ENCODE data around the gene TSPEAR. TPM values are rescaled to one million over a fixed set of nuclear protein-coding genes. Genes with fewer than 3 reads are reported as not detected.

TSPEAR gene
- total RNA-seq, 1 experiment from 2014 or later: 2.1 TPM

GRCh38 chr21:44709426-44710293 is 1.7 kb downstream of the TSPEAR start (continued):
- TF ChIP-seq, protein P1, sequence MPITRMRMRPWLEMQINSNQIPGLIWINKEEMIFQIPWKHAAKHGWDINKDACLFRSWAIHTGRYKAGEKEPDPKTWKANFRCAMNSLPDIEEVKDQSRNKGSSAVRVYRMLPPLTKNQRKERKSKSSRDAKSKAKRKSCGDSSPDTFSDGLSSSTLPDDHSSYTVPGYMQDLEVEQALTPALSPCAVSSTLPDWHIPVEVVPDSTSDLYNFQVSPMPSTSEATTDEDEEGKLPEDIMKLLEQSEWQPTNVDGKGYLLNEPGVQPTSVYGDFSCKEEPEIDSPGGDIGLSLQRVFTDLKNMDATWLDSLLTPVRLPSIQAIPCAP (CRISPR knock-in tag; IDR thresholded peaks at IDR 0.05): no peak
- TF ChIP-seq MYBL2 (CRISPR knock-in tag; IDR thresholded peaks at IDR 0.05) (no peak), NFYB (CRISPR knock-in tag; conservative IDR thresholded peaks at IDR 0.05; ENCODE audit: low read depth) (no peak; the same call in 1 of the 2 replicates), GTF2I (CRISPR knock-in tag; conservative IDR thresholded peaks at IDR 0.05) (no peak), TP53 (CRISPR knock-in tag; IDR thresholded peaks at IDR 0.05) (no peak), EMX1 (CRISPR knock-in tag; IDR thresholded peaks at IDR 0.05) (no peak), KAT7 (CRISPR knock-in tag; IDR thresholded peaks at IDR 0.05; ENCODE audit: borderline replicate concordance) (no peak), SMAD4 (CRISPR knock-in tag; IDR thresholded peaks at IDR 0.05) (no peak)
- TF ChIP-seq, protein P2, sequence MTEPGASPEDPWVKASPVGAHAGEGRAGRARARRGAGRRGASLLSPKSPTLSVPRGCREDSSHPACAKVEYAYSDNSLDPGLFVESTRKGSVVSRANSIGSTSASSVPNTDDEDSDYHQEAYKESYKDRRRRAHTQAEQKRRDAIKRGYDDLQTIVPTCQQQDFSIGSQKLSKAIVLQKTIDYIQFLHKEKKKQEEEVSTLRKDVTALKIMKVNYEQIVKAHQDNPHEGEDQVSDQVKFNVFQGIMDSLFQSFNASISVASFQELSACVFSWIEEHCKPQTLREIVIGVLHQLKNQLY (CRISPR knock-in tag; IDR thresholded peaks at IDR 0.05): no peak
- TF ChIP-seq, protein P3, sequence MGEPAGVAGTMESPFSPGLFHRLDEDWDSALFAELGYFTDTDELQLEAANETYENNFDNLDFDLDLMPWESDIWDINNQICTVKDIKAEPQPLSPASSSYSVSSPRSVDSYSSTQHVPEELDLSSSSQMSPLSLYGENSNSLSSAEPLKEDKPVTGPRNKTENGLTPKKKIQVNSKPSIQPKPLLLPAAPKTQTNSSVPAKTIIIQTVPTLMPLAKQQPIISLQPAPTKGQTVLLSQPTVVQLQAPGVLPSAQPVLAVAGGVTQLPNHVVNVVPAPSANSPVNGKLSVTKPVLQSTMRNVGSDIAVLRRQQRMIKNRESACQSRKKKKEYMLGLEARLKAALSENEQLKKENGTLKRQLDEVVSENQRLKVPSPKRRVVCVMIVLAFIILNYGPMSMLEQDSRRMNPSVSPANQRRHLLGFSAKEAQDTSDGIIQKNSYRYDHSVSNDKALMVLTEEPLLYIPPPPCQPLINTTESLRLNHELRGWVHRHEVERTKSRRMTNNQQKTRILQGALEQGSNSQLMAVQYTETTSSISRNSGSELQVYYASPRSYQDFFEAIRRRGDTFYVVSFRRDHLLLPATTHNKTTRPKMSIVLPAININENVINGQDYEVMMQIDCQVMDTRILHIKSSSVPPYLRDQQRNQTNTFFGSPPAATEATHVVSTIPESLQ (CRISPR knock-in tag; IDR thresholded peaks at IDR 0.05): no peak
- TF ChIP-seq, protein P4, sequence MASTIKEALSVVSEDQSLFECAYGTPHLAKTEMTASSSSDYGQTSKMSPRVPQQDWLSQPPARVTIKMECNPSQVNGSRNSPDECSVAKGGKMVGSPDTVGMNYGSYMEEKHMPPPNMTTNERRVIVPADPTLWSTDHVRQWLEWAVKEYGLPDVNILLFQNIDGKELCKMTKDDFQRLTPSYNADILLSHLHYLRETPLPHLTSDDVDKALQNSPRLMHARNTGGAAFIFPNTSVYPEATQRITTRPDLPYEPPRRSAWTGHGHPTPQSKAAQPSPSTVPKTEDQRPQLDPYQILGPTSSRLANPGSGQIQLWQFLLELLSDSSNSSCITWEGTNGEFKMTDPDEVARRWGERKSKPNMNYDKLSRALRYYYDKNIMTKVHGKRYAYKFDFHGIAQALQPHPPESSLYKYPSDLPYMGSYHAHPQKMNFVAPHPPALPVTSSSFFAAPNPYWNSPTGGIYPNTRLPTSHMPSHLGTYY (CRISPR knock-in tag; IDR thresholded peaks at IDR 0.05): no peak

DNA sequence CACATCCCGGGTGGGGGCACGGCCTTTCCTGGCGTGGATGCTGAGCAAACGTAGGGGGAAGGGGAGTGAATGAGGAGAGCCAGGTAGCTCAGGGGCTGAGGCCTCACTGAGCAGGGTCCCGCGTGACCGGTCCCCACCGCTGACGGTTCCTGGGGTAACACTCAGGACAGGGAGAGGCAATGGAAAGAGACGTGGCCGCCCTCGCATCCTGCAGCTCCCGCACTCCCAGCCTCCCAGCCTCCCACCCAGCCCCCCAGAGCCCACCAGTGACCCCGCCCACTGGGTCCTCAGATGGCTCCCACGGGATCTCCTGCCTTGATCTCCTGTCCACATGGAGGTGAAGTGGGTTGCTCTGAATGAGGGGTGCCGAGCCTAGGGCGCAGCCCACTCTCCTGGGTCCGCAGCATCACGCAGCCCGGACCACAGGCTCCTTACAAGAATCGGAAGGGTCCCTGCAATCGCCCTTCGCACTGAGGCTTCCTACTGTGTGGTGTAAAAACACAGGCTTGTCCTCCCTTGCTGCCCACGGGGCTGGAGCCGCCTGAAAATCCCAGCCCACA is 2.4 kb downstream of the TSPEAR start:
- Mint-ChIP-seq H3K36me3 (no peaks in the 10 kb centered on the region), H3K27ac (peak overlapping the region; percentile 89; the same call in 1 of the 2 replicates), H3K27me3 (ENCODE audit: low read depth) (peaks cover 82% of the 10 kb centered on the region), H3K4me3 (peak overlapping the region; percentile 75), H3K9me3 (no peaks in the 10 kb centered on the region), H3K4me1 (peaks cover 77% of the 10 kb centered on the region)
- no peak for ATAC-seq
- CTCF ChIA-PET: interaction anchor here (1.3 to 3.7 kb wide), 7 partner anchors 10 to 199 kb away, joined by 3 to 21 read pairs (median 8); no protein-coding TSS in a partner anchor
- TF ChIP-seq CBFB (CRISPR knock-in tag; IDR thresholded peaks at IDR 0.05; ENCODE audit: low read depth): no peak
- no peak for TF ChIP-seq JUN (CRISPR knock-in tag; IDR thresholded peaks at IDR 0.05)
- no peak for TF ChIP-seq FOXP1 (CRISPR knock-in tag; IDR thresholded peaks at IDR 0.05; ENCODE audit: borderline replicate concordance)
- TF ChIP-seq NR3C1 (CRISPR knock-in tag; conservative IDR thresholded peaks at IDR 0.05; ENCODE audit: low read depth): no peak
- TF ChIP-seq, protein P5, sequence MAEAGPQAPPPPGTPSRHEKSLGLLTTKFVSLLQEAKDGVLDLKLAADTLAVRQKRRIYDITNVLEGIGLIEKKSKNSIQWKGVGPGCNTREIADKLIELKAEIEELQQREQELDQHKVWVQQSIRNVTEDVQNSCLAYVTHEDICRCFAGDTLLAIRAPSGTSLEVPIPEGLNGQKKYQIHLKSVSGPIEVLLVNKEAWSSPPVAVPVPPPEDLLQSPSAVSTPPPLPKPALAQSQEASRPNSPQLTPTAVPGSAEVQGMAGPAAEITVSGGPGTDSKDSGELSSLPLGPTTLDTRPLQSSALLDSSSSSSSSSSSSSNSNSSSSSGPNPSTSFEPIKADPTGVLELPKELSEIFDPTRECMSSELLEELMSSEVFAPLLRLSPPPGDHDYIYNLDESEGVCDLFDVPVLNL (CRISPR knock-in tag; IDR thresholded peaks at IDR 0.05; ENCODE audit: borderline replicate concordance, low read depth): no peak
- no peak for TF ChIP-seq CREM (CRISPR knock-in tag; IDR thresholded peaks at IDR 0.05)
- no peak for TF ChIP-seq GTF2I (CRISPR knock-in tag; conservative IDR thresholded peaks at IDR 0.05)
- no peak for TF ChIP-seq MXD4 (CRISPR knock-in tag; IDR thresholded peaks at IDR 0.05; ENCODE audit: borderline replicate concordance)
- DNase-seq (ENCODE audit: low spot score): no peak
- POLR2A ChIA-PET: interaction anchor here (1.0 to 1.3 kb wide), 2 partner anchors 40 to 51 kb away, joined by 3 to 4 read pairs; no protein-coding TSS in a partner anchor
